OCI-M2 (cell line): ENCODE data around the gene PSME1.
A peak's percentile ranks its signal among the peaks of the same experiment; 100 is the strongest.

Experiments
- DNase-seq: peaks from one replicate; lab custom pipeline; 2025; ENCODE audit not compliant: unreplicated experiment; lab: John Stamatoyannopoulos, UW

Gene PSME1

DNA sequence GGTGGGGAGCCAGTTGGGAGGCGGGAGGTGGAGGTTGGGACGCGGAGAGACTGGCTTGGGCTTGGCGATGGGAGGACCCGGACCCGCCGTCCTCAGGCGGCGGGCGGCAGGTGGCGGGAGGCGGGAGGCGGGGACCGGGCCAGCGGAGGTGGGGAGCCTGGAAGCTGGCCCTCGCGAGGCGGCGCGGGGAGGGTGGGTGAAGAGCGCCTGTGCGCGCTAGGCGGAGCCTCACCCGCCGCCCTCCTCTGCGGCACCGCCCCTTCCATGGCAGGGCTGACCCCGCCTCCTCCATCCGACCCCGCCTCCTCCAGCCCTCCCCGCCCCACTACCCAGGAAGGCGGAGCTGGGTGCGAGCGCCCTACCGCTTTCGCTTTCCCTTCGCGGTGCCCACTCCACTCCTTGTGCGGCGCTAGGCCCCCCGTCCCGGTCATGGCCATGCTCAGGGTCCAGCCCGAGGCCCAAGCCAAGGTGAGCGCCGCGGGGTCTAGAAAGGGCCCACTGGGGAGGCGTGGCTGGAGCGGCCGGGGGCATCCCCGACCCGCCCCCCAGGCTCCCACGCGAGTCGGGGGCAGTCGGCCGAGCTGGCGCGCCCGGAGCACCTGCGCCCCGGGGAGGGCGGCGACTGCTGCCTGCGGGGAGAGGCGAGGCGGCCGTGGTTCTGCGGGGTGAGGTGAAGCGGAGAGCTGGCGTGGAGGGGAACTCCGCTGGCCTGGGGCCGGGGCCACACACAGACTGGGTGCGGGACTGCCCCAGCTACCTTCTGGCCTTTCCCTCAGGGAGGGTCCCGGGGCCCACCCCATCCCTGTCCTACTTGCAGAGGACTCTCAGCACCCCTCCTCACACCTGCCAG, at the start of gene PSME1:
Gene PSME1, plus strand, starts transcription at position 361 of the 850 bp plus-strand sequence. Its CDS starts 69 bp downstream, at position 430.
- DNase-seq: peak; percentile 57

DNA sequence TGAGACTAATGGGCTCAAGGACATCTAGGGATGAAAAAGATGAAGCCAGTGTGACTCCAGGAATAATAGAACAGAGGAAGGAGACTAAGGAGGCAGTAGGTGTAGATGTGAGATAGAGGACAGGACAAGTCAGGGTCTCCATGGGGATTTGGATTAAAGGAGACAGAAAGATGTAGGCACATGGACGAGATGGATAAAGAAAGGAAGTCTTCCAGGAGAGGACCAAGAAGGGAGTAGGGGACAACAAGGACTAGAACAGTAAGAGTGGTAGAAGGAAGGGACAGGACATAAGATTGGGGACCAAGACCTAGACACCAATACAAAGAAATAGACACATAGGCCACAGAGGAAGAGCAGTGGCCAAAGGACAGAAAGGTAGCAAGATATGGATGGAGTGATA, 49.0 kb upstream of the PSME1 start:
- DNase-seq: no peak

DNA sequence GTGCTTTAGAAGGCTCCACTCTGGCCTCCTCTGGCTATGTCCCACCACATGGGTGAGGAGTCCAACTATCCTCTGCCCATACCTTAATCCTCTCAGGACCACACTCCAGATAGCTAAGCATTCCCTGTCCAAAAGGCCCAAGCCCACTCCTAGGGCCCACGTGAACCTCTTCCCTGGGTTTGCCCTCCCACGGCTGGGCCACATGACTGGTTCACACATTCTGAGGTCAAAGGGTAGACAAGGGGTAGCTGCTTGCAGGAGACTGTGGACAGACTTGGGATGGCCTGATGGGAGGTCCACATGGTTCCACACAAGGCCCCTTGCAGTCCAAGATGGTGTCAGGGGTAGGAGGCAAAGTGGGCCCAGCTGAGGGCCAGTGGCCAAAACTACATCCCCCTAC, 47.9 kb upstream of the PSME1 start:
- no peak for DNase-seq

GRCh38 chr14:24089890-24090289, 46.1 kb upstream of the PSME1 start:
- DNase-seq: no peak

DNA sequence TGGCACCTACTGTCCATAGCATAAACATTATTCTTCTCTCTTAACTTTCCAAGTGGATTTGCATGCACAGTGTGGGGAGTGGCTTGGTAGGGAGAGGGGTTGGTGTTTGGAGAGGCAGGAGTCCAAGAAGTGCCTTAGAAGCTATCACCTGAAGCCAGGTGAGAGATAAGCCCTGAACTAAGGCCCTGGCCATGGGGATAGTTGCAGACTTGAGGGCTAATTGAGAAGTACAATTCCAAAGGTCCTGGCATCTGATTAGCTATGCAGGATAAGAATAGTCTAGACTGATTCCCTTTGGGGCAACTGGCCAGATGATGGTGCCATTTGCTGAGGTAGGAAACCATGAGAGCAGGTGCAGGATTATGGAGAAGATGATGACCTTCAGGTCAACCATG, 43.9 kb upstream of the PSME1 start:
- DNase-seq: no peak

- no peak for DNase-seq
Observed at GRCh38 chr14:24092505-24093206, 43.3 kb upstream of the PSME1 start.

- DNase-seq: no peak
Observed at GRCh38 chr14:24093207-24093900, 42.6 kb upstream of the PSME1 start.

DNA sequence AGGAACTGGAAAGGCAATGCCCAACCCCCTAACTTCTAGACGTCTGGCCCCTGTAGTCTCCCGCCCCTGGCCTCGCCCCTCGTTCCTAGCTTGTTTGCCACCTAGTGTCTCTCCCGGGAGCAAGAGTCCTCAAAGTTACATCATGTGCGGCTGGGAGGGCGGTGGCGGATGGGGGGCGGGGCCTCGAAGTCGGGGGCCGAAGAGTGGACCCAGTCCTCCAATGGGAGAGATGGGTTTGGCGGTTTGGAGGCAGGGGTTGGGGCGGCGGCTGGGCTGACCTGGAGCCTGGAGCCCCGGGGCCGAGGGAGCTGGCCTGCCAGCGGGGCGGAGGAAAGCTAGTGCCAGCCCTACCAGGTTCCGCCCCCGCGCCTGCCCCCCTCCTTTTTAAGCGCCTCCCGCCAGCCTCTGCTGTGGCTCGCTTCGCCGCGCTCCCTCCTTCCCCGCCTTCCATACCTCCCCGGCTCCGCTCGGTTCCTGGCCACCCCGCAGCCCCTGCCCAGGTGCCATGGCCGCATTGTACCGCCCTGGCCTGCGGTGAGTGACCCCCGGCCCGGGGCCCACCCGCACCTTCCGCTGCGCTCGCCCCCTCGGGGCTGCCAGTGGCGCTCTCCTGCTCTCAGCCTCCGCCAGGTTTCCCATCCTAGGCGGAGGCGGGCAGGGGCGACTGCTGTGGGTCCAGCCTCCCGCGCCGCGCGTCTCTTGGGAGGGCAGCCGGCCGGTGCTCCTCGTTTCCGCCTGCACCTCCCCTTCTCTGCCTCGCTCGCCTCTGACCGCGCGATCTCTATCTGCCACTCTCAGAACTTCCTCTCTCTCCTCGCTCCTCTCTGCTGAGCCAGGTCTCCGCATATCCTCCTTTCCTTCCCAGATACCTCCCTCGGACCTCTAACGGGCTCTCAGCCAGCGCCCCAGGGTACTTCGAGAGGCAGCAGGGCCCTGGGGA, 41.8 kb upstream of the PSME1 start, which contains the start of gene PCK2:
Gene PCK2, plus strand, starts transcription at position 411 of the 940 bp plus-strand sequence. Its CDS starts 95 bp downstream, at position 506.
- DNase-seq: peak; percentile 60

DNA sequence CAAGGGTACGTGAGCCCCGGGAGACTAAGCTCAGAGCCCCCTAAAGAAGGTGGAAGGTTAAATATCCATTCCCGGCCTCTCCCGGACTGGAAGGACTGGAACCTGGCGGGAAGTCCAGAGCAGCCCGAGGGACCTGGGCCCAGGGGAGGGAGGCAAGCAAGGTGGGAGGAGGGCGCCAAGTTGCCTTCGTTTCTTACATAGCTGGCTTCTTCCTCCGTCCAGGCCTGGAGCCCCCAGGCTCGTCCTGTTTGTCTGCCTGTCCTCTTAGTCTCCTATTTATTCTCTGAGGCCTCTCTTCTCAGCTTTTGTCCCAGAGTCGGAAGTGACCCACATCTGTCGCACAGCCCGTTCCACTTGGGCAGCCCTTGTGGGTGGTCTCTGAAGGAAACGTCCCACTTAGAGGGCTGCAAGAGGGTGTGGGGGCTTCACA, 41.1 kb upstream of the PSME1 start:
- peak; percentile 51 for DNase-seq

DNA sequence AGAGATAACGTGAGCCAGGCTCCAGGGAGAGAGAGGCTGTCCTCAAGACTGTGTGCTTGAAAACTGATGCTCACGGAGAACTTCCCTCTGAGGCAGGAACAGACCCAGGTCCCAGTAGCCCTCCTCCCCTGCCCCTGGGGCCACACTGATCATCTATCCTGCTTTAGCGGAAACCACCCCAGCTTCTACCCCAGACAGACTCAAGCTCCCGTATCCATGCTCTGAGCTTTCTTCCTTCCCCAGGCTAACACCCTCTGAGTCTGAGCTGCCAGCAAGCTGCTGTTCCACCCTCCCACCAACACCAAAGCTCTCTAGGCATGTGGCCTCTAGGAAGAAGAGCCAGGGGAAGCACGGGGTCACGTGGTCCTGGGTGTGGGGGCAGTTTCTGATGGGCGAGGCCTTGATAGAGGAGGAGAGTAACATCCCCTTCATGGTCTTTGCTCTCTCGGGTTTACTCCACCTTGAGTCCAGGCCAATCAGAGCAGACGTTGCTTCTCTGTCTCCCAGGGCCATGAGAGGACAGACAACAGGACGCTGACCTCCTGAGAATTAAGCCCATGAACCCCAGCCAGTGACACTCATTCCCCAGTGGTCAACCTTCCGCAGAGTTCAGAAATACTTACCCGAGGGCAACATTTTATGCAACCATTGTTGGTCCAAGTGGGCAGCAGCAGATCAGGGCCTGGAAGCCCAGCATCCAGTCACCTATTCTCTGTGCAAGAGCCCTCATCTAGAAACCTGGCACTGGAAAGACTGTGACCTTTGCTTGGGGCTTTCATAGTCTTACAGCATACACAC, 40.5 kb upstream of the PSME1 start:
- DNase-seq: peak; percentile 64

- no peak for DNase-seq
Observed at GRCh38 chr14:24096545-24097181, 39.3 kb upstream of the PSME1 start.

- no peak for DNase-seq
Observed at GRCh38 chr14:24098229-24098926, 37.6 kb upstream of the PSME1 start.

DNA sequence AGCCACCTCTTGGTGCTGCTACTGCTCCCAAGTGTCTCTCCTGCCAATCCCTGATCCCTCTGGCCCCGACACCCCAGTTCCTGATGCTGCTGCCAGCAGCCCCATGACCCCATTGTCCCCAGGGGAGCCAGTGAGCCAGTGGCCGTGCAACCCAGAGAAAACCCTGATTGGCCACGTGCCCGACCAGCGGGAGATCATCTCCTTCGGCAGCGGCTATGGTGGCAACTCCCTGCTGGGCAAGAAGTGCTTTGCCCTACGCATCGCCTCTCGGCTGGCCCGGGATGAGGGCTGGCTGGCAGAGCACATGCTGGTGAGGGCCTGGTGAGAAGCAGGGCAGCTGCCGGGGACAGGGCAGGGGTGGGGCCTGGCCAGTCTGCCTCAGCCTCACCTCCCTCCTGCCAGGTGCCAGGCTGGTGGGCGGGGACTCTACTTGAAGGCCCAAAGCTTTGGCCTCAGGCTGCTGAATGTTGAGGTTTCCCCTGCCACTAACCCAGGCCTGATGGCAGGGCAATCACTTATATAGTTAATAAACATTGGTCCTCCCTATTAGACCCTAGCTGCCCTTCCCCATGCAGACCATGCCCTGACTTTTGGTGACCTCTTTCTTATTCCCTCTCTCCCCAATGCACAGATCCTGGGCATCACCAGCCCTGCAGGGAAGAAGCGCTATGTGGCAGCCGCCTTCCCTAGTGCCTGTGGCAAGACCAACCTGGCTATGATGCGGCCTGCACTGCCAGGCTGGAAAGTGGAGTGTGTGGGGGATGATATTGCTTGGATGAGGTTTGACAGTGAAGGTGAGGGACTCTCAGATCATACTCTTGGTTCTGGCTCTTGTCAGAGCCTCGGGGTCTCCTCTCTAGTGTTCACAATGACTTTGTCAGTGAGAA, 36.8 kb upstream of the PSME1 start:
- no peak for DNase-seq

GRCh38 chr14:24100197-24100981, 35.6 kb upstream of the PSME1 start:
- DNase-seq: no peak

- DNase-seq: no peak
Observed at GRCh38 chr14:24100982-24101494, 35.0 kb upstream of the PSME1 start.

DNA sequence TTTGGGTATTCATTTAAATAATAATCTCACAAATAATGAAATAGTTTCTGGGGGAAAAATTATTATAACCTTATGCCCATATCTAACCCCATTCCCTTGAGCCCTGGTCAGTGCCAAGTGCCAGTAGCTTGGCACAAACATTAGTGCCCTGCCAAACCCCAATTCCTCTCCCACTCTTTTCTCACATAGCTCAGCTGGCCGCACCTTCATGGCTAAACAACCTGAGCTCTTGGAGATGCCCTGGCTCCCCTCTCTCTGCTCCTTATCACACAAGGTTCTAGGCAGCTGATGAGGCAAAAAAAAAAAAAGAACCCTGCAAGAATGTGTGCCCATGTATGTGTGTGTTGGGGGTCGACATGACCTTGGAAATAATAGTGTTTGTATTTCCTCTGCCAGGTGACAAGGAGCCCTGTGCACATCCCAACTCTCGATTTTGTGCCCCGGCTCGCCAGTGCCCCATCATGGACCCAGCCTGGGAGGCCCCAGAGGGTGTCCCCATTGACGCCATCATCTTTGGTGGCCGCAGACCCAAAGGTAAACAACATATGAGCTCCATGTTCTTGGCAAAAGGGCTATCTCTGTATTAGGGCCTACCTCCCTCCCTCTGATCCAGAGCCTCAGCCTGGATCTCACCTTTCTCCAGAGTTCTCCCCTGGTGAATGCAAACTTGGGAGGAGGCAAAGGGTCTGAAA, 33.5 kb upstream of the PSME1 start:
- no peak for DNase-seq
